Prostate gland (tissue), 2 donors: ENCODE data around the gene TSPAN32.

Source experiments
- POLR2A ChIP-seq: fragments of 450-650 bp; IDR thresholded peaks from one replicate; pipeline ENCODE4 v1.6.1; 2016; ENCODE audit warnings: antibody characterized with exemption, mild to moderate bottlenecking
- POLR2AphosphoS5 ChIP-seq: sonication (generic); formaldehyde crosslinking; IDR thresholded peaks from one replicate; pipeline ENCODE4 v1.6.1; 2017; ENCODE audit warnings: antibody characterized with exemption
- TF ChIP-seq, protein P1 (sequence below), 4 experiments: fragments of 200-600 bp in 2 of 4; fragments of 450-650 bp in 2 of 4; sonication (generic) in 2 of 4; IDR thresholded peaks; 1 replicate in 3 of 4; 2 replicates in 1 of 4; pipeline ENCODE4 v1.5.1; 2016 to 2019; ENCODE audit warnings: antibody characterized with exemption in 4 of 4, mild to moderate bottlenecking in 2 of 4, moderate library complexity in 2 of 4

DNA sequence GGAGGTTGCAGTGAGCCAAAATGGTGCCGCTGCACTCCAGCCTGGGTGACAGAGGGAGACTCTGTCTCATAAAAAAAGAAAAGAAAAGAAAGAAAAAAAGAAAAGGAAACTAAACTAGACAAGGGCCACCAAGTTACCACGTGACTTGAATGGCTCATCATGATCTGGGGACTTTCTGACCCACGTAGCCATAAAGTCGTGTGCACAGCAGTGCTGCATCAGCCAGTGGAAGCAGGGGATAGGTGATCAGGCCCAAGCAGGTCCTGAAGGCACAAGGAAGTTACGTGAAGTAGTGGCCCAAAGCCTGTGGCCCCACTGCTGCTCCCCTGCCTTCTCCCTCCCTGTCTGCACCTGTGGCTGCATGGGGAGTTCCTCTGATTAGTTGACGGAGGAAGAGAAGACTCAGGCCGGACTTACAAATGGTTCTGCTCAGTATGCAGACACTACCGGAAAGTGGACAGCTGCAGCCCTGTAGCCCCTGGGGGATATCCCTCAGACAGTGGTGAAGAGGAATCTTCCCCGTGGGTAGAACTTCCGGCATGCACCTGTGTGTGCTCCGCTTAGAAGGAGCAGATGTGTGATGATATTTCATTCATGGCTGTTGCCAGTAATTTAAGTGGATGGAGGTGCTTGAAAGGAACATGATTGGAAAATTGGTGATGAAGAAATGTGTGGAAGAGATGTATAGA lies 57.1 kb downstream of the TSPAN32 start:
- TF ChIP-seq, protein P1, sequence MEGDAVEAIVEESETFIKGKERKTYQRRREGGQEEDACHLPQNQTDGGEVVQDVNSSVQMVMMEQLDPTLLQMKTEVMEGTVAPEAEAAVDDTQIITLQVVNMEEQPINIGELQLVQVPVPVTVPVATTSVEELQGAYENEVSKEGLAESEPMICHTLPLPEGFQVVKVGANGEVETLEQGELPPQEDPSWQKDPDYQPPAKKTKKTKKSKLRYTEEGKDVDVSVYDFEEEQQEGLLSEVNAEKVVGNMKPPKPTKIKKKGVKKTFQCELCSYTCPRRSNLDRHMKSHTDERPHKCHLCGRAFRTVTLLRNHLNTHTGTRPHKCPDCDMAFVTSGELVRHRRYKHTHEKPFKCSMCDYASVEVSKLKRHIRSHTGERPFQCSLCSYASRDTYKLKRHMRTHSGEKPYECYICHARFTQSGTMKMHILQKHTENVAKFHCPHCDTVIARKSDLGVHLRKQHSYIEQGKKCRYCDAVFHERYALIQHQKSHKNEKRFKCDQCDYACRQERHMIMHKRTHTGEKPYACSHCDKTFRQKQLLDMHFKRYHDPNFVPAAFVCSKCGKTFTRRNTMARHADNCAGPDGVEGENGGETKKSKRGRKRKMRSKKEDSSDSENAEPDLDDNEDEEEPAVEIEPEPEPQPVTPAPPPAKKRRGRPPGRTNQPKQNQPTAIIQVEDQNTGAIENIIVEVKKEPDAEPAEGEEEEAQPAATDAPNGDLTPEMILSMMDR (IDR thresholded peaks at IDR 0.05) = no peak
- TF ChIP-seq POLR2A (no peak), POLR2AphosphoS5 (no peak)
